ENCODE results near the gene HOXB1.

DNA sequence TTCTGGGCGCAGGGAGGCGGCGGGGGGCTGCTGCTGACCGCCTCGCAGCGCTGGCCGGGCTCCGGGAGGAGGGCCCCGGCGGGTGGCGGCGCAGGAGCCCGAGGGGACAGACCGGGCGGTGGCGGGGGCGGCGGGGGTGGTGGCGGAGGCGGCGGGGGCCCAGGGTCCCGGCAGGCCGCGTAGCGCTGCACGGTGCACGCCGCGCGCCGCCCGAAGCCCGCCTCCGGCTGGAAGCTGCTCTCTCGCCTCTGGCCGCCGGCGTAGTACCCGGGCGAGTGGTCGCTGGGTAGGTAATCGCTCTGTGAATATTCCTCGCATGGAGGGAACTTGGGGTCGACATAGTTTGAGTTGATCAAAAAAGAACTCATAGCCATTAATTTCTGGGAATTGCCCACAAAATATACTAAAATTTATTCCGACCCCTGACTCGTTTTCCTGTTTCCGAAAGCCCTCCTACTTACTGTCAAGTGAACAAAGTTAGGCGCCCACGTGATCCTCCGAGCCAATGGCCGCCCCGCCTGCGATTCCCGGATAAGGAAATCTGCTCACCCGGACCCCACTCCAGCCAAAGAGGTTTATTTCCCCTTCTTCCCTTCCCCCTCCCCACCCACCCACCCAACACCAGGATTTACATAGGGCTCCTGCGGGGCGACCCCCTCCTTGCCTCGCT lies 47.3 kb upstream of the HOXB1 start, which contains the start of gene HOXB4:
- TF ChIP-seq RFX5 (IDR thresholded peaks at IDR 0.05; ENCODE audit: borderline replicate concordance, low read depth, low read length) (no peak), RAD21 (IDR thresholded peaks at IDR 0.05 in 1 of 2, conservative IDR thresholded peaks at IDR 0.05 in 1 of 2; ENCODE audit: low read depth in 2 of 2, low read length in 2 of 2) (no peak), EP300 (IDR thresholded peaks at IDR 0.05; ENCODE audit: borderline replicate concordance in 1 of 2, low read depth in 2 of 2, low read length in 2 of 2) (no peak), EZH2 (IDR thresholded peaks at IDR 0.05; ENCODE audit: low read depth, low read length, severe bottlenecking) (no peak), POLR2A (IDR thresholded peaks at IDR 0.05; ENCODE audit: control extremely low read depth in 1 of 2, low read depth in 2 of 2, low read length in 2 of 2) (no peak), POLR2AphosphoS5 (IDR thresholded peaks at IDR 0.05; ENCODE audit: low read depth, low read length) (no peak), TCF12 (IDR thresholded peaks at IDR 0.05; ENCODE audit: low read depth, low read length) (no peak), EGR1 (IDR thresholded peaks at IDR 0.05; ENCODE audit: borderline replicate concordance, low read depth, low read length) (no peak)
- TF ChIP-seq, protein P1, sequence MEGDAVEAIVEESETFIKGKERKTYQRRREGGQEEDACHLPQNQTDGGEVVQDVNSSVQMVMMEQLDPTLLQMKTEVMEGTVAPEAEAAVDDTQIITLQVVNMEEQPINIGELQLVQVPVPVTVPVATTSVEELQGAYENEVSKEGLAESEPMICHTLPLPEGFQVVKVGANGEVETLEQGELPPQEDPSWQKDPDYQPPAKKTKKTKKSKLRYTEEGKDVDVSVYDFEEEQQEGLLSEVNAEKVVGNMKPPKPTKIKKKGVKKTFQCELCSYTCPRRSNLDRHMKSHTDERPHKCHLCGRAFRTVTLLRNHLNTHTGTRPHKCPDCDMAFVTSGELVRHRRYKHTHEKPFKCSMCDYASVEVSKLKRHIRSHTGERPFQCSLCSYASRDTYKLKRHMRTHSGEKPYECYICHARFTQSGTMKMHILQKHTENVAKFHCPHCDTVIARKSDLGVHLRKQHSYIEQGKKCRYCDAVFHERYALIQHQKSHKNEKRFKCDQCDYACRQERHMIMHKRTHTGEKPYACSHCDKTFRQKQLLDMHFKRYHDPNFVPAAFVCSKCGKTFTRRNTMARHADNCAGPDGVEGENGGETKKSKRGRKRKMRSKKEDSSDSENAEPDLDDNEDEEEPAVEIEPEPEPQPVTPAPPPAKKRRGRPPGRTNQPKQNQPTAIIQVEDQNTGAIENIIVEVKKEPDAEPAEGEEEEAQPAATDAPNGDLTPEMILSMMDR (IDR thresholded peaks at IDR 0.05; ENCODE audit: control extremely low read depth in 1 of 3, insufficient read depth in 1 of 3, low read depth in 1 of 3, low read length in 3 of 3) = no peak
